ENCODE data around the gene SH3D21. TPM values are rescaled to one million over a fixed set of nuclear protein-coding genes. Genes with fewer than 3 reads are reported as not detected.

The SH3D21 gene
- total RNA-seq, 2 donors from 2014 or later: 8.1 to 10.6 TPM

GRCh38 chr1:36366091-36366661, 60.0 kb downstream of the SH3D21 start:
- no peak overlapping the region for H3K27ac ChIP-seq
- intact Hi-C loops (cut with DNase I): no loop called here
- H3K27me3 ChIP-seq (replicated peaks; ENCODE audit: insufficient read depth): no peaks in the 10 kb centered on the region
- TF ChIP-seq, protein P1, sequence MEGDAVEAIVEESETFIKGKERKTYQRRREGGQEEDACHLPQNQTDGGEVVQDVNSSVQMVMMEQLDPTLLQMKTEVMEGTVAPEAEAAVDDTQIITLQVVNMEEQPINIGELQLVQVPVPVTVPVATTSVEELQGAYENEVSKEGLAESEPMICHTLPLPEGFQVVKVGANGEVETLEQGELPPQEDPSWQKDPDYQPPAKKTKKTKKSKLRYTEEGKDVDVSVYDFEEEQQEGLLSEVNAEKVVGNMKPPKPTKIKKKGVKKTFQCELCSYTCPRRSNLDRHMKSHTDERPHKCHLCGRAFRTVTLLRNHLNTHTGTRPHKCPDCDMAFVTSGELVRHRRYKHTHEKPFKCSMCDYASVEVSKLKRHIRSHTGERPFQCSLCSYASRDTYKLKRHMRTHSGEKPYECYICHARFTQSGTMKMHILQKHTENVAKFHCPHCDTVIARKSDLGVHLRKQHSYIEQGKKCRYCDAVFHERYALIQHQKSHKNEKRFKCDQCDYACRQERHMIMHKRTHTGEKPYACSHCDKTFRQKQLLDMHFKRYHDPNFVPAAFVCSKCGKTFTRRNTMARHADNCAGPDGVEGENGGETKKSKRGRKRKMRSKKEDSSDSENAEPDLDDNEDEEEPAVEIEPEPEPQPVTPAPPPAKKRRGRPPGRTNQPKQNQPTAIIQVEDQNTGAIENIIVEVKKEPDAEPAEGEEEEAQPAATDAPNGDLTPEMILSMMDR (IDR thresholded peaks at IDR 0.05): no peak
- WGBS: 57% methylated on average over 18 of the region's 18 CpGs
- H3K4me3 ChIP-seq: no peak overlapping the region
- peaks cover 6% of the 10 kb centered on the region for H3K4me1 ChIP-seq (replicated peaks)
- DNase-seq (ENCODE audit: low spot score): no peak
- no peaks in the 10 kb centered on the region for H3K36me3 ChIP-seq
- H3K9me3 ChIP-seq: no peaks in the 10 kb centered on the region

- Histone ChIP-seq H3K9me3 (no peaks in the 10 kb centered on the region), H3K27me3 (replicated peaks; ENCODE audit: insufficient read depth) (no peaks in the 10 kb centered on the region), H3K4me3 (no peak overlapping the region), H3K4me1 (replicated peaks) (peaks cover 6% of the 10 kb centered on the region), H3K27ac (peak overlapping the region in 1 of 2 donors; percentile 4), H3K36me3 (no peaks in the 10 kb centered on the region)
- DNase-seq (ENCODE audit: low spot score): no peak
- TF ChIP-seq, protein P1 (IDR thresholded peaks at IDR 0.05): no peak
- no peak for TF ChIP-seq POLR2AphosphoS5 (IDR thresholded peaks at IDR 0.05)
- no peak for TF ChIP-seq POLR2A (IDR thresholded peaks at IDR 0.05)
- 90% methylated on average over 5 of the region's 5 CpGs for WGBS
- intact Hi-C loops (cut with DNase I): no loop called here
Observed at GRCh38 chr1:36367066-36367465, 60.9 kb downstream of the SH3D21 start.

DNA sequence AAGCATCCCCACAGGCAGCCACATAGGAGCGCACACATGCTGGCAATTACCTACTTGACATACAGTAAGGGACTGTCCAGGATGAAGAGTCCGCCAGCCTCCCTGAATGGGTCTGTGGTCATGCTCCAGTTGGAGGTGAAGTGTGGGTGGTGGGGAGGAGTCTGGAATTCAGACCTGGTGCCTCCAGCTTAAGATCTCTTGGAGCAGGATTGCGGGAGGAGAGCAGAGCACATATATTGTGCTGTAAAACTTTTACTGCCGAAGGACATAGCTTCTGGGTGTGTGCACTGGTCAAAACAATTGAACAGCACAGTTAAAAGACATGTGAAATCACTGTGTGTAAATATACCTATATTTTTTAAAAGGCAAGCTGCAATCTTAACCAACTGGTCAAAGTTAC, 61.6 kb downstream of the SH3D21 start:
- Histone ChIP-seq H3K4me3 (no peak overlapping the region), H3K27ac (peak overlapping the region in 1 of 2 donors; percentile 25), H3K4me1 (replicated peaks) (peaks cover 9% of the 10 kb centered on the region), H3K27me3 (replicated peaks; ENCODE audit: insufficient read depth) (no peaks in the 10 kb centered on the region), H3K9me3 (no peaks in the 10 kb centered on the region), H3K36me3 (no peaks in the 10 kb centered on the region)
- 63% methylated on average over 4 of the region's 4 CpGs for WGBS
- intact Hi-C loops (cut with DNase I): no loop called here
- peak; percentile 22 for DNase-seq (ENCODE audit: low spot score)
- TF ChIP-seq POLR2A (IDR thresholded peaks at IDR 0.05): no peak
- TF ChIP-seq, protein P1 (IDR thresholded peaks at IDR 0.05): no peak
- TF ChIP-seq POLR2AphosphoS5 (IDR thresholded peaks at IDR 0.05): peak; percentile 55

- intact Hi-C loops (cut with DNase I): no loop called here
- Histone ChIP-seq H3K27ac (peak overlapping the region in 1 of 2 donors; percentile 25), H3K9me3 (no peaks in the 10 kb centered on the region), H3K4me3 (no peak overlapping the region), H3K27me3 (replicated peaks; ENCODE audit: insufficient read depth) (no peaks in the 10 kb centered on the region), H3K4me1 (replicated peaks) (peaks cover 20% of the 10 kb centered on the region), H3K36me3 (no peaks in the 10 kb centered on the region)
- WGBS: 60% methylated on average over 7 of the region's 7 CpGs
- peak; percentile 72 for DNase-seq (ENCODE audit: low spot score)
- peak; percentile 63 for TF ChIP-seq POLR2AphosphoS5 (IDR thresholded peaks at IDR 0.05)
- TF ChIP-seq POLR2A (IDR thresholded peaks at IDR 0.05): no peak
- TF ChIP-seq, protein P1 (IDR thresholded peaks at IDR 0.05): peak; percentile 91 to 97 (median 92)
Observed at GRCh38 chr1:36369061-36369861, 63.1 kb downstream of the SH3D21 start.

Other genes with a start within 250 kb of the SH3D21 start
- gene TEKT2, start 222.3 kb upstream of the SH3D21 start, total RNA-seq: 1 to 10 TPM in 1 of 2 donors, under 1 TPM in 1; 0.77 to 6.0 TPM
- 10 to 100 TPM; 50.7 to 70.0 TPM for gene ADPRS, start 217.5 kb upstream of the SH3D21 start, total RNA-seq
- 10 to 100 TPM in 1 of 2 donors, 1 to 10 TPM in 1; 7.9 to 10.7 TPM for gene COL8A2, start 181.1 kb upstream of the SH3D21 start, total RNA-seq
- 10 to 100 TPM; 90.0 to 92.5 TPM for gene TRAPPC3, start 156.9 kb upstream of the SH3D21 start, total RNA-seq
- gene MAP7D1, start 150.2 kb upstream of the SH3D21 start, total RNA-seq: 100 to 1,000 TPM in 1 of 2 donors, 10 to 100 TPM in 1; 97.3 to 132 TPM
- 100 to 1,000 TPM; 100 to 123 TPM for gene THRAP3, start 81.9 kb upstream of the SH3D21 start, total RNA-seq
- 10 to 100 TPM; 67.1 to 78.7 TPM for gene EVA1B, start 17.3 kb downstream of the SH3D21 start, total RNA-seq
- gene STK40, start 79.6 kb downstream of the SH3D21 start, total RNA-seq: 100 to 1,000 TPM in 1 of 2 donors, 10 to 100 TPM in 1; 30.8 to 111 TPM
- 10 to 100 TPM; 36.8 to 72.7 TPM for gene LSM10, start 91.5 kb downstream of the SH3D21 start, total RNA-seq
- 10 to 100 TPM; 16.7 to 25.6 TPM for gene OSCP1, start 144.1 kb downstream of the SH3D21 start, total RNA-seq
- gene MRPS15, start 158.0 kb downstream of the SH3D21 start, total RNA-seq: 10 to 100 TPM; 53.3 to 66.0 TPM
- 10 to 100 TPM in 1 of 2 donors, 1 to 10 TPM in 1; 3.9 to 17.0 TPM for gene CSF3R, start 176.5 kb downstream of the SH3D21 start, total RNA-seq